Dedifferentiated amniotic fluid mesenchymal stem cell (primary cell): ENCODE results near the gene RAG2.
"Not testable (repeated sequence)": the region's sequence is repeated elsewhere in the genome, so short reads cannot be mapped to it uniquely, and the experiment has no call there.

ENCODE experiments used
- DNase-seq: peaks from one replicate; pipeline ENCODE4 v3.0.0-alpha.2; 2016; ENCODE audit errors: extremely low spot score

Gene RAG2

DNA sequence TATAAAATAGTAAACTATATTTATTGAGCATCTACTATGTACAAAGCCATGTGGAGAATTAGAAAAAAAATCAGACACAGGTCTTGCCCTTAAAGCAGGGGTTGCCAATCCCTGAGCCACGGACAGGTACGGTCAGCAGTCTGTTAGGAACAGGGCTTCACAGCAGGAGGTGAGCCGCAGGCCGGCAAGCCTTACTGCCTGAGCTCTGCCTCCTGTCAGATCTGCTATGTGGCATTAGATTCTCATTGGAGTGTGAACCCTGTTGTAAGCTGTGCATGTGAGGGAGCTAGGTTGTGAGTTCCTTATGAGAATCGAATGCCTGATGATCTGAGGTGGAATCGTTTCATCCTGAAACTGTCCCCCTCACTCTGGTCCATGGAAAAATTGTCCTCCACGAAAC is 2.1 kb upstream of the RAG2 start:
- no peak for DNase-seq

DNA sequence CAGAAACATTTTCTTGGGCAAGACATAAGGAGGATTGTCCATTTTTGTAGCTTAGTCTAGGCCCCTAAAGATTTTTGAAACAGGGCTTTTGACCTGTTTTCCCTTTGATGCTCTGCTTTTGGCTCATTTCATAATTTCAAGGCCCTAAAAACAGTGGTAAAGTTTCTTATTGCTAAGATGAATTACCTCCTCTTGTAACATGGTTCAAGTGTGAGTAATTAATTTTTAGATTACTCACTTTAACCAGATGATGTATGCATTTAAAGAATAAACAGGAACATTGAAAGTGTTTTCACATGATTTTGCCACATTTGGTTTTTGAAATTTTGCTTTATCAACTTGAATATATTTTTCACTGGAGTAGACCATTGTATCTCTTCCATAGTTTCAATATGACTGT is 1.2 kb downstream of the RAG2 start:
- no peak for DNase-seq

DNA sequence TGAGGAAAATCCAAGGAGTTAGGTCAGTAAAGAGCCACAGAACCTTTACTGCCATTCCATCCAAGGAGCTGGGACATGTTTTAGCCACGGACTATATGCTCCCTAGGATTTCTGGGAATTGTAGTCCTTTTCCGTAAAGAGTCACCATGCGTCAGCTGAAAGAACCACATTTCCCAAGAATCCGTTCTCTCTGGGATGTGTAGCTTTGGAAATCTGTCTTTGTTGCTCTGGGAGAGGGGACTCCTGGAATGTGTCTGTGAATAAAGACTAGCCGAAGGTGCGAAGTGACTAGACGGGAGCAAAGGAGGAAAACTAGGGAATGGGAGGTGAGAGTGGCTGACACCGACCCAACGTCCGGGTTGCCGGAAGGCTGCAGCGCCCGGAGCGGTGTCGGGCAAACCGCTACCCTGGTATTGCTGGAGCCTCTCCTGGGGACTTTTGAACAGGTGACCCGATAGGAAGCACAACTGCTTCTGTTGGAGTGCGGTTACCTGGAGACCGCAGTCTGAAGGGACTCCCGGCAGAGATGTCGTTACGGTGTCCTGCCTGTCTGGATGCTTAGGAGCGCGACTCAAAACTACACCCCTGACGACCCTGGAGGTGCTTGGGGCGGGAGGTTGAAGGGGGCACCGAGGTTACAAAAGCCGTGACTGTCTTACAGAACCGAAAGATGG is 3.6 kb downstream of the RAG2 start, which contains the start of gene IFTAP:
Gene IFTAP (plus strand): TSS at position 187 of the 674 bp plus-strand sequence. CDS start 15,602 bp downstream, outside the sequence.
- DNase-seq, result peak; percentile 95

DNA sequence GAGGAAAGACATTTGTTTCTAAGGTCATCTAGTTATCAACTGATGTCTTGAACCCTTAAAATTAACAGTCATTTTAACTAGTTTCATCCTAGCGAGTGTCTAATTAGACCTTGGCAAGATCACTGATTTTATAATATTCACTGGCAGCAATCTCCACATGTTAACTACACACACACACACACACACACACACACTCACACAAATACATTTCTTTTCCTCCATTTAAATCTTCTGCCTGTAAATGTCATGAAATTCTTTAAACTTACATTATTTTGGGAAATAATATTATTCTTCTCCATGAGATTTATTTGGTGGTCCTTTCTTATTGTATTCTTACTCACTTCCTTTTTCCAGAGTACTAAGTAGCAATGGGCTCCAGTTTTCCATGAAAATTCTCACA is 6.6 kb downstream of the RAG2 start:
- DNase-seq, result no peak

DNA sequence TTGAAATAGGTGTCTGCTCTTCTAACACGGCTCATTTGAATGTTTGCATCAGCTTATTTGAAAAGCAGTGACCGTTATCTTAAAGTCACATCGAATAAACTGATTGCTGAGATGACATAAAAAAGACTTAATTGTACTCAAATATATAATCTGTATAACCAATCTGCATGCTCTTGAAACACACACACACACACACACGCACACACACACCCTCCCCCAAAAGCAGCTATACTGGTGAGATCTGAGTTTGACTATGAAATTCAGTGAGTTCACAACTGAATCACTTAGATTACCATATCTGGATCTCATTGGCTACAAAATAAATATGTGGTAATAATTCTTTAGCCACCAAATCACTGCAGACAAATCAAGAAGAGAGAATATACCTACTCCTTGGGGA is 7.5 kb downstream of the RAG2 start:
- DNase-seq, result no peak

DNA sequence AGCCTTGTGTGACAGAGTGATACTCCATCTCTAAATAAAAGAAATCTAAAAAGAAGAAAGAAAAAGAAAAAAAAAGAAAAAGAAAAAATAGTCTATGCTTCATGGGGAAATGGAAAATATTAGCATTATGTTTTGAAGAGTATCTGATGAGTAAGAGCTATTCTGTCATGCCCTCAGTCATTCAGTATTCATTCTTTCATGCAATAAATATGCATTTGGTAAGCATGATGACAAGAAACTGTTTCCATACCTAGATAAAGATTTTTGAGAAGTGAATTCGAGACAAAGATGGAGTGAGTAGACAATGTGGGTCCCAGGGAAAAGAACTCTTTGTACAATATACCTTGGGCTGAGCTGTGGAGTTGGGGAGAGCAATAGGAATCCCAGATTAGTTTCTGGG is 9.9 kb downstream of the RAG2 start:
- no peak for DNase-seq

DNA sequence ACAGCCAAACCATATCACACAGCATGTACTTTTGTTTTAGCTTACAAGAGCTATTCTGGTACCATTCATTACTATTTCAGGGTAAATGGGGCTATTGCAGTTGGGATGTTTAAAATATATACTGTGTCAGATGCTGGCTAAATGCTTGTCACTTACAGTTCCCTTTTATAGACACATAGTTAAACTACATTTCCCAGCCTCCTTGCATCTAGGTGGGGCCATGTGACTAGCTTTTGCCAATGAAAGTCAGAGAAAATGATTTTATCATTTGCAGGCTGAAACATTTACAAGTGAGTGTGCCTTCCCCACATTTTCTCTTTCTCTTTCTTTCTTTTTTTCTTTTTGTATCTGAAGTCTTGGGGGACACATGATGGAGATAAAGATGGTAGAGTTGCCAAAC is 11.5 kb downstream of the RAG2 start:
- no peak for DNase-seq

DNA sequence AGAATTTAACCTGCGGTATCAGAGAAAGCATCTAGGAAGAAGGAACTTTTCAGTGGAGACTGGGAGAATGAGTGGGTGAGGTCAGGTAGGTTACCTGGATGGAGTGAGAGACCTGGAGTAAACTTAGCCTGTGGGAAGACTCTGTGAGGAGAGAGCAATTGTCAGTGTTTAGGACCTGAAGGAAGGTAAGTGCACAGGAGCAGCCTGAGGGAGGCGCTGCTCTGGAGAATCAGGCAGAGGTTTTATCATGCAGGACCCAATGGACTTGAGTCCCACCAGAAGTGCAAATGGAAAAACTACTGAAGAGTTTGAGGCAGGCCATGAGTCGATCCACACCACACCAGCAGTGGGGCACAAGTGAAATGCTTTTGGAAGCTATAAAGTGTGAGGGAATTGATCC is 14.4 kb downstream of the RAG2 start:
- DNase-seq, result no peak

DNA sequence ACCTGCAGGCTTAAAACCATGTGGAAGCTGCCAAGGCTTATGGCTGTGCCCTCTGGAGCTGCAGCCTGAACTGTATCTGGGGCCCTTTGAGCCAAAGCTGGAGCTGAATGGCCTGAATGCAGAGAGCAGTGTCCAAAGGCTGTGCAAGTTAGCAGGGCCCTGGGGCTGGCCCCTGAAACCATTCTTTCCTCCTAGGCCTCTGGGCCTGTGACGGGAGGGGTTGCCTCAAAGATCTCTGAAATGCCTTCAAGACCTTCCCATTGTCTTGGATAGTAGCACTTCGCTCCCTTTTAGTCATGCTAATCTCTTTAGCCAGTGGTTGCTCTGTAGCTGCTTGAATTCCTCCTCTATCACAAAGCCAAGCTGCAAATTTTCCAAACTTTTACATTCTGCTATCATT is 16.5 kb downstream of the RAG2 start:
- no peak for DNase-seq

DNA sequence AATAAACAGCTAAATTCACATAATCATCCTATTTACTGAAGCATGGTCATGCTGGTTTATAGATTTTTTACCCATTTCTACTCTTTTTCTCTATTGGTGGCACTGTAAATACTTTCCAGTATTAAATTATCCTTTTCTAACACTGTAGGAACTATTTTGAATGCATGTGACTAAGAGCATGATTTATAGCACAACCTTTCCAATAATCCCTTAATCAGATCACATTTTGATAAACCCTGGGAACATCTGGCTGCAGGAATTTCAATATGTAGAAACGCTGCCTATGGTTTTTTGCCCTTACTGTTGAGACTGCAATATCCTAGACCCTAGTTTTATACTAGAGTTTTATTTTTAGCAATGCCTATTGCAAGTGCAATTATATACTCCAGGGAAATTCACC is 19.6 kb downstream of the RAG2 start:
- no peak for DNase-seq

DNA sequence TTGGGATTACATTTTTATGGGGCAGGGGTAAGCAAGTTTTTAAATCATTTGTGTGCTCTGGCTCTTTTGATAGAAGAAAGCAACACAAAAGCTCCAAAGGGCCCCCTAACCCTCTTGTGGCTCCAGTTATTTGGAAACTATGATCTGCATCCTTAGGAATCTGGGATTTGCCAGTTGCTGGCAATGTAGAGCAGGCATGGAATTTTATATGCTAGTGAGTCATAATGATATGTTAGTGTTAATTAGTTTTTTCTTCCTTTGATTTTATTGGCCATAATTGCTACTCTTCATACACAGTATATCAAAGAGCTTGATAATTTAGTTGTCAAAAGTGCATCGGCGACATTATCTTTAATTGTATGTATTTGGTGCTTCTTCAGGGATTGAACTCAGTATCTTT is 20.2 kb downstream of the RAG2 start:
- peak; percentile 65 for DNase-seq

DNA sequence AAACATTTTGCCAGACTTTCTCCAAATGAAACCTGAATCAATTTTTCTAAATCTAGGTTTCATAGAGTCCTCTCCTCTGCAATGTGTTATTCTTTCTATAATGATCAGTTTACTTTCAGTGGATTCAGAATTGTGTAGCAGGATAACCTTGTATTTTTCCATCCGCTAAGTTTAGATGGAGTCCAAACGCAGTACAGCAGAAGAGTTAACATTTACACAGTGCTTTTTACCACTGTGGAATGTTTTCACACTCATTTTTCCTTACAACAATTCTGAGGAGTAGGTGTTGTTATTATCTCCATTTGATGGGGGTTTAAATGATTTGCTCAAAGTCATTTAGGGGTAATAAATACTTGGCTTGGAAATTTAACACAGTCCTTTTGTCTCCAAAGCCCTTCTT is 20.7 kb downstream of the RAG2 start:
- no peak for DNase-seq

DNA sequence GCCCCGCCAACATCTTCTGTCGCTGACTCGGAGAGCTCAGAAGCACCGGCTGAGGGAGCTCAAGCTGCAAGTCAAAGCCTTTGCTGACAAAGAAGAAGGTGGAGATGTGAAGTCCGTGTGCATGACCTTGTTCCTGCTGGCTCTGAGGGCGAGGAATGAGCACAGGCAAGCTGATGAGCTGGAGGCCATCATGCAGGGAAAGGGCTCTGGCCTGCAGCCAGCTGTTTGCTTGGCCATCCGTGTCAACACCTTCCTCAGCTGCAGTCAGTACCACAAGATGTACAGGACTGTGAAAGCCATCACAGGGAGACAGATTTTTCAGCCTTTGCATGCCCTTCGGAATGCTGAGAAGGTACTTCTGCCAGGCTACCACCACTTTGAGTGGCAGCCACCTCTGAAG is 23.6 kb downstream of the RAG2 start:
- DNase-seq, result no peak

DNA sequence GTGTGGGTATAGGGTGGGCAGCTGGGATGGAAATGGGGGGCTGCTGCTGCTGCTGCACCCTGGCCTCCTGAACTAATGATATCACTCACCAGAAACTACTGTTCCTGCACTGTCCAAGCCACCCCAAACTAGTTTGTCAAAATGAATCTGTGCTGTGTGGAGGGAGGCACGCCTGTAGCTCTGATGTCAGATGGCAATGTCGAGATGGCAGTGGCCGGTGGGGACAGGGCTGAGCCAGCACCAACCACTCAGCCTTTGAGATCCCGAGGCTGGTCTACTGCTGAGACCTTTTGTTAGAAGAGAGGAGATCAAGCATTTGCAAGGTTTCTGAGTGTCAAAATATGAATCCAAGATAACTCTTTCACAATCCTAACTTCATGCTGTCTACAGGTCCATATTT is 28.9 kb downstream of the RAG2 start:
- no peak for DNase-seq

DNA sequence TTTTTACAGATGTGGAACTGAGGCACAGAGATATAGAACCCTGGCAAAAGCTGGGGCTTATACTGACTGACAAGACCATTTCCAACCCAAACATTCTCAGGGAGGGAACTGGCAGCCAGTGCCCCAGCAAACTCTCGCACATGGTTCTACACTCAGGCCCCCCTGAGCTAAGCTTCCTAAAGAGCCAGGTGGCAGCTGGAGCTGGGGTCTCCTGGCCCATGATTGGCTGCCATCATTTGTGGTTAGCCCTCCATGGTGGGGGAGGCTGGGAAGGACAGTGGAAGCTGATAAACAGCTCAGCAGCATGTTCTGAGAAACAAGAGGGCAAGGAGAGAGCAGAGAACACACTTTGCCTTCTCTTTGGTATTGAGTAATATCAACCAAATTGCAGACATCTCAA is 30.3 kb downstream of the RAG2 start, which contains the start of gene RAG1:
Gene RAG1 (plus strand): TSS at position 314 of the 400 bp plus-strand sequence. CDS start 5,298 bp downstream, outside the sequence.
- no peak for DNase-seq

DNA sequence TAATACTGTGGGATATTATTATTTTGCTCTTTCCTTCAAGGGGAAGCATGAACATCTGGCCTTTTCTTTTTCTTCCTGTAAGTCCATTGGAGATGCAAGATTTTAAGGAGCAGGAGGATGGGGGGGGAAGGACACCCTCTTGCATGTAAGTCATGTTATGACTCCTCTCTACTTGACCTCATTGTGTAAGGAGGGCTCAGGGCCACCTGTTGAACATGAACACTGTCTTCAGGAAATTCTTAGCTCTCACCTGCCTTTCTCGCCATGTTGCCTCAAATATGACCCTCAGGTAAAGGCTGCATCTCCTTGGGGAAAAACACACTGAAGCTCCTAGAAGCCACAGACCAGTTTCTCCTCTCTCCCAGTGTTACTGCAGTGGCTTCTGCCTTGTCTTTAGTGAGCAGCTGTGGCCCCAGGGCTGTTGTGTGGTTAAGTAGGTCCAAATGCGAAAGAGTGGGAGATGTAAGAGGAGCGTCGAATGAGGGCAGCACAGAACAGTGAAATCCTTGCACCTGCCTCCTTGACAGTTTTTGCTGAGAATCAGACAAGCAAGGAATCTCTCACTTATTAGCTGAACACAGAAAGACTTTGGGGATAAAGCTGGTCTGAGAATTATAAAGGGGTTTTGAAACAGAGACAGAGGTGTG is 31.5 kb downstream of the RAG2 start:
- DNase-seq, result no peak

DNA sequence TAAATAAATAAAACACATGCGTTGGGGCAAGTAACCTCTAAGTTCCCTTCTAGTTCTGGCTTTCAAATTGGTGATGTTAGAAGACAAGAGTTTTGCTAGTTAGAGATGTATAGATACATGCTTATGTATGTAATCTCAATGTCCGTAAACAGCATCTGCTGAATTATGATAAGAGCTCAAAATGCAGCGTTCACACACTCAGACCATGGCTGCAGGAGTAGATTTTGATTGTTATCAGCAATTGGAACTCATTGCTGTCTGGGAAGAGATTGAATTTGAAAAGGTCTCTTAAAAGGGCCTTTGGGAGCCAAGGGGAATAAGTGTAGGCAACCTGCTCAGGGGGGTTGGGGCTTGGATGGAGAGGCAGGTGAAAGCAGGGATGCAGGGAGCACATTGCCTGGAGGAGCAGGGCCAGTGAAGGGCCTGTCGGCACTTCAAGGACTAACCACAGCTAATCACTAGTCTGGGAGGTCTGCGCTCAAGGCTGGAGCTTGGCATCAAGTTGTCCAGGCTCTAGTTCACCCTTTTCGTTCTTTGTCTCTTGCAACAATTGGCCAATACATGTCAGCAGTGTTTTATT is 32.9 kb downstream of the RAG2 start:
- no peak for DNase-seq

DNA sequence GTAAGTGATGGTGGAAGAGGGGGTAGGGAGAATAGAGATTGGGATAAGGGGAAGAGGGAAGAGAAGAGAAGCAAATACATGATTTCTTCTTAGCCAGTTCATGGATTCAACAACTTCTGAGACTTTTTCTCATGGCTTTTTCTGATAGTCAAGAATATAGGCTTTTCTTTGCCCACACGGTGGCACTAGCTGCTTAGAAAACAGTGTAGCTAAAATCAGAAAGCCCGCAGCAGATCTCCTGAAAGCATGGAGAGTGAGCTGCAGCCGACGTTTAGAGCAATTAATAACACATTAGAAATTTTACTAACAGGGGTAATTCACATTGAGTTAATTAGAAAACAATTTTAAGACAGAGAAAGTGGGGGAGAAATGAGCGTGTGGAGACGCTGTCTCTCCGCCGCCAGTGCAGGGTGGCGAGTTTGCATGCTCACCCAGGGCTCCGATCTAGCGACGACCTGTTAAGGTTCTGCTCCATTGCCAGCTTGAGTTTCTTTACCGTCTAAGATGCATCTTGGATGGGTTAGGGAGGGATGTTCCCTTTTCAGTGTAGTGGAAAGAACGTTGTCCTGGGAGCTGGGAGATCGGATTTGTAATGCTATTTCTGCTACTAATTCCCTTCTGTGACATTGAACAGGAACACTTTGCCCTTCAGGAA is 33.5 kb downstream of the RAG2 start:
- peak; percentile 77 for DNase-seq

DNA sequence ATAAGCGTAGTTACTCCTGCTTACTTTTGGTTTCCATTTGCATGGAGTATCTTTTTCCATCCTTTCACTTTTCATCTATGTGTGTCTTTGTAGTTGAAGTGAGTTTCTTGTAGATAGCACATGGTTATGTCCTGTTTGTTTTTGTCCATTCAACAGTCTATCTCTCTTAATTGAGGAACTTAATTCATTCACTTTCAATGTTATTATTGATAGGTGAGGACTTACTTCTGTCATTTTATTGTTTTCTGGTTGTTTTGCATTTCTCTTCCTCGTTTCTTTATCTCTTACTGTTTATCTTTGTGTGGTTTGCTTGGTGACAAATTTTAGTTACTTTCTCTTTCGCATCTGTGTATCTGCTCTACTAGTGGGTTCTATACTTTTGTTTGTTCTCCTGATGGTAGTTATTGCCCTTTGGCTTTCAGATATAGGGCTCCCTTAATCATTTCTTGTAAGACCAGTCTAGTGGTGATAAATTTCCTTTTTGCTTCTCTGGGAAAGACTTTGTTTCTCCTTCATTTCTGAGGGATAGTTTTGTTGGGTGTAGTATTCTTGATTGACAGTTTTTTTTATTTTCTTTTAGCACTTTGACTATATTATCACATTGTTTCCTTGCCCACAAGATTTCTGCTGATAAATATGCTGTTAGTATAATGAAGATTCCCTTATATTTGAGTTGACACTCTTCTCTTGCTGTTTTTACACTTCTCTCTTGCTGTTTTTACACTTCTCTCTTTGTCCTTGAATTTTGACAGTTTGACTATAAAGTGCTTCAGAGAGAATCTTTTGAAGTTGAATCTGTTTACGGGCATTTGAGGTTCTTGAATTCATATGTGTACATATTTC is 39.2 kb downstream of the RAG2 start:
- DNase-seq, result no peak

DNA sequence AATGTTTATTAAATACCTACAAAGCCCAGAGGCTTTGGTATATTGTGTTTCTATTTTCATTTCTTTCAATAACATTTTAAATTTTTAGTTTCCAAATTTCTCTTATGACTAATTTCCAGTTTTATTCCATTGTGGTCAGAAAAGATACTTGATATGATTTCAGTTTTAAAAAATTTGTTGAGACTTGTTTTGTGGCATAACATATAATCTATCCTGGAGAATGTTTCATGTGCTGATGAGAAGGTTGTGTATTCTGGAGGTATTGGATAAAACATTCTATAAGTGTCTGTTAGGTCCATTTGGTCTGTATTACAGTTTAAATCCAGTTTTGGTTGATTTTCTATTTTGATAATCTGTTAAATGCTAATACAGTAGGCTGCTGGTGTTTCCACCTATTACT is 40.0 kb downstream of the RAG2 start:
- DNase-seq, result no peak

DNA sequence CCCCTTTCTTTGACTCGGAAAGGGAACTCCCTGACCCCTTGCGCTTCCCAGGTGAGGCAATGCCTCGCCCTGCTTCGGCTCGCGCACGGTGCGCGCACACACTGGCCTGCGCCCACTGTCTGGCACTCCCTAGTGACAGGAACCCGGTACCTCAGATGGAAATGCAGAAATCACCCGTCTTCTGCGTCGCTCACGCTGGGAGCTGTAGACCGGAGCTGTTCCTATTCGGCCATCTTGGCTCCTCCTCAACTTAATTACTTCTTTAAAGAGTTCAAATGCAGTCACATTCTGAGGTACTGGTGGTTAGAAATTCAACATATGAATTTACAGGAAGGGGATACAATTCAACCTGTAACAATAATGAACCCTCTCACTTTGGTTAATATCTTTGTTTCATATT is 40.6 kb downstream of the RAG2 start:
- DNase-seq, result not testable (repeated sequence)
